Hepatocyte (in vitro differentiated cells): ENCODE data around the gene CALD1. TPM values are rescaled to one million over a fixed set of nuclear protein-coding genes. Genes with fewer than 3 reads are reported as not detected.
A peak's percentile ranks its signal among the peaks of the same experiment; 100 is the strongest.

Source experiments
- DNase-seq: peaks from one replicate; pipeline ENCODE4 v3.0.0-alpha.2; 2016; ENCODE audit warnings: low spot score
- H2AFZ ChIP-seq: fragments of 200-600 bp; sonication (generic); 2 replicates; pipeline ENCODE4 v1.6.0; 2016; ENCODE audit warnings: antibody characterized with exemption, mild to moderate bottlenecking
- H3K27ac ChIP-seq: fragments of 200-600 bp; sonication (generic); 2 replicates; pipeline ENCODE4 v1.5.1; 2016; ENCODE audit warnings: mild to moderate bottlenecking
- H3K27me3 ChIP-seq: fragments of 200-600 bp; sonication (generic); 2 replicates; pipeline ENCODE4 v1.6.1; 2016
- H3K36me3 ChIP-seq: fragments of 200-600 bp; sonication (generic); replicated peaks from 2 replicates; pipeline ENCODE4 v1.5.1; 2016; ENCODE audit warnings: low read depth; ENCODE audit not compliant: insufficient read depth
- H3K4me1 ChIP-seq: fragments of 200-600 bp; sonication (generic); 2 replicates; pipeline ENCODE4 v1.5.1; 2016; ENCODE audit warnings: mild to moderate bottlenecking, moderate library complexity; ENCODE audit not compliant: insufficient read depth
- H3K4me2 ChIP-seq: fragments of 200-600 bp; sonication (generic); 2 replicates; pipeline ENCODE4 v1.6.0; 2016
- H3K4me3 ChIP-seq: fragments of 200-600 bp; sonication (generic); 2 replicates; pipeline ENCODE4 v1.5.1; 2016; ENCODE audit warnings: mild to moderate bottlenecking
- H3K79me2 ChIP-seq: fragments of 200-600 bp; sonication (generic); 2 replicates; pipeline ENCODE4 v1.6.0; 2017; ENCODE audit warnings: mild to moderate bottlenecking
- H3K9me2 ChIP-seq: fragments of 200-600 bp; sonication (generic); replicated peaks from 2 replicates; pipeline ENCODE4 v1.6.0; 2017; ENCODE audit warnings: mild to moderate bottlenecking; ENCODE audit not compliant: insufficient read depth
- H3K9me3 ChIP-seq: fragments of 200-600 bp; sonication (generic); 2 replicates; pipeline ENCODE4 v1.5.1; 2016; ENCODE audit warnings: low read depth, mild to moderate bottlenecking
- H4K20me1 ChIP-seq: fragments of 200-600 bp; sonication (generic); 2 replicates; pipeline ENCODE4 v1.6.0; 2016; ENCODE audit warnings: mild to moderate bottlenecking; ENCODE audit not compliant: insufficient read depth, poor library complexity, severe bottlenecking
- EZH2 ChIP-seq: fragments of 200-600 bp; sonication (generic); IDR thresholded peaks from 2 replicates; pipeline ENCODE4 v1.6.1; 2016; ENCODE audit warnings: antibody characterized with exemption, mild to moderate bottlenecking, borderline replicate concordance
- EZH2phosphoT487 ChIP-seq: fragments of 200-600 bp; sonication (generic); IDR thresholded peaks from one replicate; pipeline ENCODE4 v1.6.1; 2018; ENCODE audit warnings: antibody characterized with exemption, mild to moderate bottlenecking, low read depth, moderate library complexity; ENCODE audit not compliant: unreplicated experiment, severe bottlenecking
- WGBS: methylation state at CpG from one replicate; pipeline ENCODE4 v1.1.6; 2016; ENCODE audit warnings: low lambda C conversion rate; ENCODE audit errors: missing lambda C conversion rate; 5-methylcytosine and 5-hydroxymethylcytosine counted together
- polyA plus RNA-seq: library from polyadenylated mRNA; unstranded; fragments of >200 nt; fragmentation: Nextera tagmentation; extraction: Ambion mirVana; gene quantifications from 2 replicates; pipeline ENCODE4 v1.2.1, GENCODE V29; 2016
- total RNA-seq: library from RNA; depleted of rRNA; stranded (reverse); fragments of >200 nt; gene quantifications from 2 replicates; pipeline ENCODE4 v1.2.3, GENCODE V29; 2014
- TF ChIP-seq, protein P1 (sequence below): fragments of 200-600 bp; sonication (generic); IDR thresholded peaks from 2 replicates; pipeline ENCODE4 v1.5.1; 2016; ENCODE audit warnings: antibody characterized with exemption, mild to moderate bottlenecking; ENCODE audit not compliant: poor library complexity

CALD1 gene
- total and polyA plus RNA-seq, 2 experiments from 2014 or later = 207 to 333 TPM

DNA sequence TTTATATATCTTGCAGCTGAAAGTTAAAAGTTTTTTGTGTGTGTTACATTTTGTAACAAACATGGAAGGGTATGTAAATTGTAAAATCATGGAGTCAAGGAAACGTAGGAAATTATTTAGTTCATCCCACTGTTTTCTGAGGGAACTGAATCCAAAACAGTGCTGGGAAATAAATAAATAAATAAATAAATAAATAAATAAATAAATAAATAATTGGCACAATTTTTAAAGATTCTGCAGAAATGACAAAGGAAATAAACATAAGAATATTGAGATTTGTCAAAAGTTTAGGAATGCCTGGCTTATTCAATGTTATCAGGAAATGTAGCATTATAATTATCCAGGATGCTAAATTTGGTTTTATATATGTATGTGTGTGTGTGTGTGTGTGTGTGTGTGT is 115.5 kb downstream of the CALD1 start:
- H3K79me2 ChIP-seq = peaks cover 75% of the 10 kb centered on the region
- no peaks in the 10 kb centered on the region for H3K9me2 ChIP-seq
- H4K20me1 ChIP-seq = no peaks in the 10 kb centered on the region
- no peak overlapping the region for H3K27ac ChIP-seq
- H3K27me3 ChIP-seq = no peaks in the 10 kb centered on the region
- no peaks in the 10 kb centered on the region for H3K9me3 ChIP-seq
- DNase-seq = no peak
- H3K4me3 ChIP-seq = no peak overlapping the region
- TF ChIP-seq EZH2 = no peak
- TF ChIP-seq, protein P1, sequence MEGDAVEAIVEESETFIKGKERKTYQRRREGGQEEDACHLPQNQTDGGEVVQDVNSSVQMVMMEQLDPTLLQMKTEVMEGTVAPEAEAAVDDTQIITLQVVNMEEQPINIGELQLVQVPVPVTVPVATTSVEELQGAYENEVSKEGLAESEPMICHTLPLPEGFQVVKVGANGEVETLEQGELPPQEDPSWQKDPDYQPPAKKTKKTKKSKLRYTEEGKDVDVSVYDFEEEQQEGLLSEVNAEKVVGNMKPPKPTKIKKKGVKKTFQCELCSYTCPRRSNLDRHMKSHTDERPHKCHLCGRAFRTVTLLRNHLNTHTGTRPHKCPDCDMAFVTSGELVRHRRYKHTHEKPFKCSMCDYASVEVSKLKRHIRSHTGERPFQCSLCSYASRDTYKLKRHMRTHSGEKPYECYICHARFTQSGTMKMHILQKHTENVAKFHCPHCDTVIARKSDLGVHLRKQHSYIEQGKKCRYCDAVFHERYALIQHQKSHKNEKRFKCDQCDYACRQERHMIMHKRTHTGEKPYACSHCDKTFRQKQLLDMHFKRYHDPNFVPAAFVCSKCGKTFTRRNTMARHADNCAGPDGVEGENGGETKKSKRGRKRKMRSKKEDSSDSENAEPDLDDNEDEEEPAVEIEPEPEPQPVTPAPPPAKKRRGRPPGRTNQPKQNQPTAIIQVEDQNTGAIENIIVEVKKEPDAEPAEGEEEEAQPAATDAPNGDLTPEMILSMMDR = no peak
- no peak for TF ChIP-seq EZH2phosphoT487
- peak overlapping the region; percentile 81 for H3K4me2 ChIP-seq
- H3K36me3 ChIP-seq = no peaks in the 10 kb centered on the region
- H3K4me1 ChIP-seq = peaks cover 48% of the 10 kb centered on the region
- 97% methylated on average over 1 of the region's 1 CpG for WGBS
- H2AFZ ChIP-seq = no peak overlapping the region

DNA sequence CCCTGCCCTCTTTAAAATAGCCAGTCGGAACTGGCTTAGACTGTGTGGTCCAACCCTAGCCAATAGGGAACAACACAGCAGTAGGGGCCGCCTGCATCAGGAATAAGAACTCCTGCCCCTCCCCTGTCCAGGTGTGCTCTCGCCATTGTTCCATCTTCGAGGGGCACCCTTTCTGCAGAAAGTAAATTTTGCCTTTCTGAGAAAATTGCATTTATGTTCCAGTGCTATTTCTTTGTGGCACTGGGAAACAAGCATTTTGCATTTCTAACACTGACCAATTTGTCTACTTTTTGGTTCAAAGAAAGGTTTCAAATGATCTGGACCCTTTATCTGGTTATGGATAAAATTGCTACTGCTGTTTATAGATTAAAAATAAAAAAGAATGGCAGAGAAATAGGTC is 116.6 kb downstream of the CALD1 start:
- Histone ChIP-seq H3K4me2 (no peak overlapping the region), H3K4me3 (no peak overlapping the region), H3K9me3 (no peaks in the 10 kb centered on the region), H3K27me3 (no peaks in the 10 kb centered on the region), H3K27ac (no peak overlapping the region), H2AFZ (no peak overlapping the region), H4K20me1 (no peaks in the 10 kb centered on the region), H3K4me1 (peaks cover 50% of the 10 kb centered on the region), H3K9me2 (no peaks in the 10 kb centered on the region), H3K79me2 (peaks cover 86% of the 10 kb centered on the region), H3K36me3 (no peaks in the 10 kb centered on the region)
- WGBS = 95% methylated on average over 4 of the region's 4 CpGs
- no peak for DNase-seq
- TF ChIP-seq EZH2phosphoT487 (no peak), EZH2 (no peak)
- TF ChIP-seq, protein P1 = no peak

DNA sequence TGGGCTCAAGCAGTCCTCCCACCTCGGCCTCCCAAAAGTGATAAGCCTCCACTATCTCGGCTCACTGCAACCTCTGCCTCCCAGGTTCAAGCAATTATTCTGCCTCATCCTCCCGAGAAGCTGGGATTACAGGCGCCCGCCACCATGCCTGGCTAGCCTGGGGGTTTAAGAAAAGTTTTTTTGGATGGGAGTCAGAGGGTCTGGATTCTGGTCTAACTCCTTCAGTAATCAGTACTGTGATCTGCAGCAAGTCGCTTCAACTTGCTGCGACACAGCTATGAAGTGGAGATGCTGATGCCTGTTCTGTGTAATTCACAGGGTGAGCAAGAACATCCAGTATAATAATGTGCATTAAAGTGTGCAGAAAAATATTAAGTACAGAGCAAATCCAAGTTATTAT is 118.5 kb downstream of the CALD1 start:
- no peak for DNase-seq
- no peak overlapping the region for H3K27ac ChIP-seq
- no peak overlapping the region for H3K4me3 ChIP-seq
- no peaks in the 10 kb centered on the region for H3K27me3 ChIP-seq
- no peaks in the 10 kb centered on the region for H3K9me2 ChIP-seq
- TF ChIP-seq, protein P1 = no peak
- TF ChIP-seq EZH2 (no peak), EZH2phosphoT487 (no peak)
- H3K79me2 ChIP-seq = peaks cover 90% of the 10 kb centered on the region
- H3K9me3 ChIP-seq = no peaks in the 10 kb centered on the region
- H3K4me2 ChIP-seq = no peak overlapping the region
- H4K20me1 ChIP-seq = no peaks in the 10 kb centered on the region
- H3K36me3 ChIP-seq = no peaks in the 10 kb centered on the region
- H3K4me1 ChIP-seq = peaks cover 53% of the 10 kb centered on the region
- 94% methylated on average over 7 of the region's 7 CpGs for WGBS
- H2AFZ ChIP-seq = no peak overlapping the region

DNA sequence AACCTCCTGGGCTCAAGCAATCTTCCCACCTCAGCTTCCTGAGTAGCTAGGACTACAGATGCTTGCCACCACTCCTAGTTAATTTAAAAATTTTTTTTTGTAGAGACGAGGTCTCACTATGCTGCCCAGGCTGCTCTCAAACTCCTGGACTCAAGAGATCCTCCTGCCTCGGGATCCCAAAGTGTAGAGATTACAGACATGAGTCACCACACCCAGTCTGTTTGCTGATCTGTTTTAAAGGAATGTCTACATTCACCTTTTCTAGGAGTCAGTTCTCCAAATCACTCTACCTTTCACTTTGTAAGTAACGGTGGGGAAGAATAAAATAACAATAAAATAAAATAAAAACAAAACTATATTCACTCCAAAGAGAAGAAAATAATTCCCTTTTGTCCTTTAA is 120.3 kb downstream of the CALD1 start:
- DNase-seq = peak; percentile 60
- Histone ChIP-seq H3K4me2 (peak overlapping the region; percentile 3), H3K4me3 (no peak overlapping the region), H3K27me3 (no peaks in the 10 kb centered on the region), H3K27ac (peak overlapping the region; percentile 94), H3K9me2 (no peaks in the 10 kb centered on the region), H3K36me3 (no peaks in the 10 kb centered on the region), H2AFZ (no peak overlapping the region), H4K20me1 (no peaks in the 10 kb centered on the region), H3K9me3 (no peaks in the 10 kb centered on the region), H3K79me2 (peaks cover 90% of the 10 kb centered on the region), H3K4me1 (peaks cover 42% of the 10 kb centered on the region)
- TF ChIP-seq EZH2phosphoT487 (no peak), EZH2 (no peak)
- TF ChIP-seq, protein P1 = no peak
- WGBS = 34% methylated on average over 3 of the region's 3 CpGs
